Neural progenitor cell (in vitro differentiated cells): ENCODE measurements around the gene ACBD6.

Source experiments
- CTCF ChIP-seq: fragments of 200-600 bp; sonication (generic); IDR thresholded peaks from 2 replicates; pipeline ENCODE4 v1.5.1; 2017; ENCODE audit warnings: antibody characterized with exemption, mild to moderate bottlenecking
- EZH2 ChIP-seq: fragments of 200-600 bp; sonication (generic); IDR thresholded peaks from 2 replicates; pipeline ENCODE4 v1.6.1; 2017; ENCODE audit warnings: antibody characterized with exemption, mild to moderate bottlenecking, moderate library complexity

GRCh38 chr1:180433873-180434272 is 68.5 kb downstream of the ACBD6 start:
- TF ChIP-seq EZH2, result no peak
- TF ChIP-seq CTCF, result no peak
